Activated CD8-positive, alpha-beta memory T cell treated with anti-CD3 and anti-CD28 coated beads, Interleukin-2, amount 50 U/mL, for 1 hour (primary cell): ENCODE results near the gene CCDC187.
"Not testable (repeated sequence)": the region's sequence is repeated elsewhere in the genome, so short reads cannot be mapped to it uniquely, and the experiment has no call there.

Source experiments
- DNase-seq: peaks from one replicate; pipeline ENCODE4 v3.0.0-alpha.2; 2020; ENCODE audit errors: extremely low read depth

CCDC187 gene

GRCh38 chr9:136303825-136304416 lies at the start of gene CCDC187:
Gene CCDC187, minus strand, starts transcription at chr9:136304094. Its CDS starts 264 bp downstream, at chr9:136303830.
- no peak for DNase-seq

GRCh38 chr9:136353088-136353487 lies 49.2 kb upstream of the CCDC187 start:
- DNase-seq = no peak

DNA sequence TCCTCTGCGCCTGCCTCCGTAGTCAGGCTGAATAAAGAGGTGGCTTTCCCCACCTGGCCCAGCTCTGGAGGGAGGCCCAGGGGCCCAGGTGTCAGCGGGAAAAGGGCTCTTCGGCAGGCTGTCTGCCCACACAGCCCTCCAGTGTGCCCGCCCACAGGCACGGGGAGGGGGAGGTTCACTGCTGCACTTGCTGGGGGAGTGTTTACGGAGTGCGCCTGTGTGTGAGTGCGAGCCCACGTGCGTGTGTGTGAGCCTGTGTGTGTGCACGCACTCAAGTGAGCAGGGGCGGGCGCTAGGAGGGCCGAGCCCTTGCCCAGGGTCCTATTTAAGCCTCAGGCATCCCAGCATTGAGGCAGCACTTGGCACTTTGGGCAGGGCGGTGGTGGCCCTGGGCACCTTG lies 48.8 kb upstream of the CCDC187 start:
- DNase-seq = no peak

- DNase-seq = not testable (repeated sequence)
Measured at GRCh38 chr9:136351868-136352267, 48.0 kb upstream of the CCDC187 start.

DNA sequence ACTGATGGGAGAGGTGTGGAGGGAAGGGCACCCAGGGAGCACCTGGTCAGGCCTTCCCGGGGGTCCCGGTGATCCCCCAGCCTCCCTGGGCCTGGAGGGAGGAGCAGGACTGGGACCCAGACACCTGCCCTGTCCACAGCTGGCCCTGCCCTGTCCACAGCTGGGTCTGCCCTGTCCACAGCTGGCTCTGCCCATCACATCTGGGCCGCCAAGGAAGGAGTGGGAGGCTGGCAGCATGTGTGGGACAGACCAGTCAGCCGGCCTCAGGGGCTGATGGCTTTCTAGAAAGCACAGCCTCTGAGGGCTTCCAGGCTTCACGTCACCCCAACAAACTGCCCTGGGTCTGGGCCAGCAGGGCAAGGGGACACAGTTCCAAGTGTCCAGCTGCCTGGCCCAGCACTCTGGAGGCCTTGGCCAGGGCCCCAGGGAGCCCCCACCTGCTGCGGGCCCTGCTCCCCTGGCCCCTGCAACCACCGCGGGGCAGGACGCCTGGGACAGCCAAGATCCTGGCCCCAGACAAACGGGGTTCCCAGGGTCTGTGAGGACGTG lies 47.4 kb upstream of the CCDC187 start:
- DNase-seq = no peak

GRCh38 chr9:136349546-136349945 lies 45.7 kb upstream of the CCDC187 start:
- no peak for DNase-seq

DNA sequence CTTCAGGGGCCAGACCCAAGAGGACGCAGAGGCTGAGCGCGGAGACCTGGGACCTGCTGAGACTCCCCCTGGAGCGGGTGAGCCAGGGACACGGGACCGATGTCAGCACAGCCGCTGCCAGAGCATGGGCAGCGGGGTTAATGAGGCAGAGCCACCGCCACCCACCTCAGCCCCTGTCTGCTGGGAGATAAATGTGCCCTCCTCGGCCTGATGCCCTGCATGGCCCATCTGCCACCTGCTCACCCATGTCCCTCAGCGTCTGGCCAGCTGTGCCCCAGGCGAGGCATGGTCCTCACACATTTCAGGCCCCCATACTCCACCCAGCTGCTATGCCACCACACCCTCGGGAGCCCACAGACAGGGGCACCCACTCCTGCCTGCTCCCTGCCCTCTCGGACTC lies 44.8 kb upstream of the CCDC187 start:
- DNase-seq = no peak

- no peak for DNase-seq
Measured at GRCh38 chr9:136347472-136348256, 43.8 kb upstream of the CCDC187 start.

DNA sequence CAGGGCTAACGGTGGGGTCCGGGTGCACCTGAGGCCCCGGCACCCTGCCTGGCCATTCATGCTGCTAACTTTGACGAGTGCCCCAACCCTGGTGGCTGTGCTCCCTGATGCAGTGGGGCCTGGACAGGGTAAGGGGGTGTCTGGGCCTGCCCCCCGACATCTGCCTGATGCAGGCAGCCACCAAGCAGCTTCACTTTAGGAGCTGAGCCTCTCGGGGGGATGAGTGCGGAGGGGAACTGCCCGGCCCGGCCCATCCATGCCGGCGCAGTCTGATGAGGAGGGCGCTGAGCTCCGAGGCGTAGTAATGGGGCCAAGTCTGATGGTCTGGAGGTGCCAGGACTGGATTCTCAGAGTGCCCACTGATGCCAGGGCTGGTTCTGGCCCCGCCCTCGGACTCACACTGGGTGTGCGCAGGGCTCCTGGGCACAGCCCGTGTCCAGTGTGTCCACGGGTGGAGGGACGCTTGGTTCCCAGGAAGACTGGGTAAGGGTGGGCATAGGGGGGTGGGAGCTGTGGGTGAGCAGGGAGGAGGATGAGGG lies 43.1 kb upstream of the CCDC187 start:
- DNase-seq = no peak

- DNase-seq = no peak
Measured at GRCh38 chr9:136346157-136346481, 42.2 kb upstream of the CCDC187 start.

DNA sequence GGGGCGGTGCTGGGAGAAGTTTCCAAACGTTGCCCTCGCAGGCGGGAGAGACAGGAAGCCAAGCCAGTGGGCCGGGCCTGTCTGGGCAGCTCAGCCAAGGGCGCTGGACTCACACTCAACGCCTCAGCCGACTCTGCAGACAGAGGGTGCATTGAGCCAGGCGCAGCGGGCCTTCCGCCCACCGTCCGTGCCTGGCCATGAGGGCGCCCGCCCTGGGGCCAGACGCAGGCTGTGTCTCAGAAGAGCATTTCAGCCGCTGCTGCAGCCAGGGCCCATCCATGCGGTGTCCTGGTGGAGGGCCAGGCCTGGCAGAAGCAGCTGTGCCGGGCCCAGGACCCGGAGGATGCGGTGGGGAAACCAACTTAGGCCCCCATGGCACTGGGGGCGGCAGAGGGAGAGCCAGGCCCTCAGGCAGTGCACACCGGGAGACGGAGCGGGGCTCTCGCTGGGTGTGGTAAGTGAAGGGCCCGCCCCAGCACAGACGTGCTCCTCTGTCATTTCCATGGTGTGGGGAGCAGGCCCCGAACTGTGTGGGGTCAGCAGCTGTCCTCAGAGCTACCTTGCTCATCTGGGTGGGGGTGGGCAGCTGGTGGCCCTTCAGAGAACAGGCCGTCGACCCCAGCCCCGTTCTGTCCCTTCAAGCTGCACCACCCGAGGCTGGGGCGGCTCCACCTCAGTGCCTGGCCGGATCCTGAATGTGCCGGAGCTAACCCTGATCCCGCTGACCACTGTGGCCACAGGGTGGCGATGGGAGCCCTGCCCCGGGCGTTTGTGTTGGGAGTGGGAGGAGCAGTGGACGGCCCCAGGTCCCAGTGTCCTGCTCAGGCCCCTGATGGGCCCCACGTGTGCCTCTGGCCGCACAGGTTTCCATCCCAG lies 41.6 kb upstream of the CCDC187 start:
- DNase-seq = no peak

- no peak for DNase-seq
Measured at GRCh38 chr9:136344544-136345280, 40.8 kb upstream of the CCDC187 start.

- no peak for DNase-seq
Measured at GRCh38 chr9:136343884-136344269, 40.0 kb upstream of the CCDC187 start.

DNA sequence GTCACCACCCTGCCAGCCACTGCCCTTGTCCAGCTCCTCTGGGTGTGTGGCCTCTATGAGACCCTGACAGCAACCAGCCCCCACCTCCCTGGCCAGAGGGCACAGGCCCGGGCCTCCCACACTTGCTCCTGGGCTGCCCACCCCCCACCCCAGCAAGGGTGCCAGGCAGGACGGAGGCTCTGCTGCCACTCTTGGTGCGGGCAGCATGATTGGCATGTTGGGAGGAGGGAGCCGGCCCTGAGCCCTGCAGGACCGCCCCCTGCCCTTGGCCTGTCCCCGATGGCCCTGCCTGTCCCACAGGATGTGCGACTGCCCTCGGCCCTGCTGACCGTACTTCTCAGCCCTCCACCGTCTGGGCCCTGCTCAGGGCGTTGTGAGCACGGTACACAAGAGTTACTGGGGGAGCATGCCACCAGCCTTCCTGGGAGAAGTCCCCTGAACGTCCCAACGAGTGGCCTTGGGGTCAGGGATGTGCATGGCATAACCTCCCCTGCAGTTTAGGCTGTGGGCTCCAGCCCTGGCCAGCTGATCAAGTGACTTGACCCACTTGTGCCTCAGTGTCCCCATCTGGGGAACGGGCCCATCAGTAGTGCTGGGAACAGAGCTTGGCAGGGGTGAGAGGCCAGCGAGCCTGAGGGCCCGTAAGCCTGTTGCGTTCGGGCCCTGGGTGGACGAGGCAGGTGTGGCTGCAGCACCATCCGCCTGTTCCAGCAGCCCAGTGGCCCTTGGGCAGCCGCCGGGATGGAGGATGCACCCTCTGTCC lies 39.4 kb upstream of the CCDC187 start:
- DNase-seq = no peak

- DNase-seq = no peak
Measured at GRCh38 chr9:136342181-136343120, 38.6 kb upstream of the CCDC187 start.

DNA sequence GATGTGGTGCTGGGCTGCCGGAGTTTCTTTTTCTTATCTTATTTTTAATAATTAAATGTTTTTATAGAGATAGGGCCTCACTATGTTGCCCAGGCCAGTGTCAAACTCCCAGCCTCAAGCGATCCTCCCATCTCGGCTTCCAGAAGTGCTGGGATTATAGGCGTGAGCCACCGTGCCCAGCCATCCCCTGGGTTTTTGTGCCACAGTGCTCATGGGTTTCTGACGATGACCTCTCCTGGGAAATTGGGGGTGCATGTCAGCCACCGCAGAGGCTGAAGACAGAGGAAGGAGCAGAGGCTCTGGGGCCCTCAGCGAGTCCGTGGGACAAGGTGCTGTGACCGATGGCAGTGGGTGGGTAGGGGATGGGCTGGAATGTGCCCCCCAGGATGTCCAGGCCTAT lies 37.9 kb upstream of the CCDC187 start:
- DNase-seq = no peak

GRCh38 chr9:136341042-136341655 lies 37.3 kb upstream of the CCDC187 start:
- DNase-seq = no peak

- DNase-seq = no peak
Measured at GRCh38 chr9:136340356-136341041, 36.6 kb upstream of the CCDC187 start.

GRCh38 chr9:136339958-136340310 lies 36.0 kb upstream of the CCDC187 start:
- no peak for DNase-seq
